ENCODE measurements around the gene MIA. TPM values are rescaled to one million over a fixed set of nuclear protein-coding genes. Genes with fewer than 3 reads are reported as not detected.

The MIA gene
- total and polyA plus RNA-seq, 2 of the 8 experiments (the other 6 are each of a cell fraction or from before 2014, with no cell fraction given) = not detected

DNA sequence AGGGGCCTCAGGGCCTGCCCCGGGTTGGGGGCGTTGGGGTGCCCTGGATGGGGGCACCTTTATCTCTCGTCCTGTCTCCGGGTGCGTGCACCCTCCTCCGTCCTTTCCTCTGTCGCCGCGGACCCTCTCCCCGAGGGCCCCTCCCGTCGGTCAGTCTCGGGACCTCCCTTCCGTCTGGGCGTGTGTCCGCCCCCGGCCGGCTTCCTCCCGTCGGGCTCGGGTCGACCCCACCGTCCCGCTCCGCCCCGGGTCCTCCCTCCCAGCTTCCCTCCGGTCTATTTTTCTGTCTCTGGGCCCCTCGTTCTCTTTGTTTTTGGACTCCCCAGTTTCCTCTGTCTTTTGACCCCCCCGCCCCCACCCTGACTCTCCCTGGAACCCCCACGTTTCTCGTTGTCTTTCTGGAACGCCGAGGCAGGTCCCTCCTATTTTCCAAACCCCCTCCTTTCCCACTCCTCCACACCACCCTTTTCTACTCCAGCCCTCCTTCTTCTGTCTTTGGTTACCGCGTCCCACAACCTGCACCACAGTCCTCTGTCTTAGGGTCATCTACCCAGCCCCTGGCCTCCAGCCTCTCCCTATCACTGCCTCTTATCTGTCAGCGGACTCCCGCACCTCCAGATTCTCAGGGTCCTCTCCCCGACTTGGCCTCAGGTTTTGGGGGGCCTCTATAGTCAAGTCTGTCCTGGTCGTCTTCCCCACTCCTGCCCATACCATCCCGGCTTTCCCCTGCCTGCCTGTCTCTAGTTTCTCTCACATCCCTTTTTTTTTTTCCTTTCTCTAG, 24.4 kb downstream of the MIA start (continued):
- TF ChIP-seq, protein P1, sequence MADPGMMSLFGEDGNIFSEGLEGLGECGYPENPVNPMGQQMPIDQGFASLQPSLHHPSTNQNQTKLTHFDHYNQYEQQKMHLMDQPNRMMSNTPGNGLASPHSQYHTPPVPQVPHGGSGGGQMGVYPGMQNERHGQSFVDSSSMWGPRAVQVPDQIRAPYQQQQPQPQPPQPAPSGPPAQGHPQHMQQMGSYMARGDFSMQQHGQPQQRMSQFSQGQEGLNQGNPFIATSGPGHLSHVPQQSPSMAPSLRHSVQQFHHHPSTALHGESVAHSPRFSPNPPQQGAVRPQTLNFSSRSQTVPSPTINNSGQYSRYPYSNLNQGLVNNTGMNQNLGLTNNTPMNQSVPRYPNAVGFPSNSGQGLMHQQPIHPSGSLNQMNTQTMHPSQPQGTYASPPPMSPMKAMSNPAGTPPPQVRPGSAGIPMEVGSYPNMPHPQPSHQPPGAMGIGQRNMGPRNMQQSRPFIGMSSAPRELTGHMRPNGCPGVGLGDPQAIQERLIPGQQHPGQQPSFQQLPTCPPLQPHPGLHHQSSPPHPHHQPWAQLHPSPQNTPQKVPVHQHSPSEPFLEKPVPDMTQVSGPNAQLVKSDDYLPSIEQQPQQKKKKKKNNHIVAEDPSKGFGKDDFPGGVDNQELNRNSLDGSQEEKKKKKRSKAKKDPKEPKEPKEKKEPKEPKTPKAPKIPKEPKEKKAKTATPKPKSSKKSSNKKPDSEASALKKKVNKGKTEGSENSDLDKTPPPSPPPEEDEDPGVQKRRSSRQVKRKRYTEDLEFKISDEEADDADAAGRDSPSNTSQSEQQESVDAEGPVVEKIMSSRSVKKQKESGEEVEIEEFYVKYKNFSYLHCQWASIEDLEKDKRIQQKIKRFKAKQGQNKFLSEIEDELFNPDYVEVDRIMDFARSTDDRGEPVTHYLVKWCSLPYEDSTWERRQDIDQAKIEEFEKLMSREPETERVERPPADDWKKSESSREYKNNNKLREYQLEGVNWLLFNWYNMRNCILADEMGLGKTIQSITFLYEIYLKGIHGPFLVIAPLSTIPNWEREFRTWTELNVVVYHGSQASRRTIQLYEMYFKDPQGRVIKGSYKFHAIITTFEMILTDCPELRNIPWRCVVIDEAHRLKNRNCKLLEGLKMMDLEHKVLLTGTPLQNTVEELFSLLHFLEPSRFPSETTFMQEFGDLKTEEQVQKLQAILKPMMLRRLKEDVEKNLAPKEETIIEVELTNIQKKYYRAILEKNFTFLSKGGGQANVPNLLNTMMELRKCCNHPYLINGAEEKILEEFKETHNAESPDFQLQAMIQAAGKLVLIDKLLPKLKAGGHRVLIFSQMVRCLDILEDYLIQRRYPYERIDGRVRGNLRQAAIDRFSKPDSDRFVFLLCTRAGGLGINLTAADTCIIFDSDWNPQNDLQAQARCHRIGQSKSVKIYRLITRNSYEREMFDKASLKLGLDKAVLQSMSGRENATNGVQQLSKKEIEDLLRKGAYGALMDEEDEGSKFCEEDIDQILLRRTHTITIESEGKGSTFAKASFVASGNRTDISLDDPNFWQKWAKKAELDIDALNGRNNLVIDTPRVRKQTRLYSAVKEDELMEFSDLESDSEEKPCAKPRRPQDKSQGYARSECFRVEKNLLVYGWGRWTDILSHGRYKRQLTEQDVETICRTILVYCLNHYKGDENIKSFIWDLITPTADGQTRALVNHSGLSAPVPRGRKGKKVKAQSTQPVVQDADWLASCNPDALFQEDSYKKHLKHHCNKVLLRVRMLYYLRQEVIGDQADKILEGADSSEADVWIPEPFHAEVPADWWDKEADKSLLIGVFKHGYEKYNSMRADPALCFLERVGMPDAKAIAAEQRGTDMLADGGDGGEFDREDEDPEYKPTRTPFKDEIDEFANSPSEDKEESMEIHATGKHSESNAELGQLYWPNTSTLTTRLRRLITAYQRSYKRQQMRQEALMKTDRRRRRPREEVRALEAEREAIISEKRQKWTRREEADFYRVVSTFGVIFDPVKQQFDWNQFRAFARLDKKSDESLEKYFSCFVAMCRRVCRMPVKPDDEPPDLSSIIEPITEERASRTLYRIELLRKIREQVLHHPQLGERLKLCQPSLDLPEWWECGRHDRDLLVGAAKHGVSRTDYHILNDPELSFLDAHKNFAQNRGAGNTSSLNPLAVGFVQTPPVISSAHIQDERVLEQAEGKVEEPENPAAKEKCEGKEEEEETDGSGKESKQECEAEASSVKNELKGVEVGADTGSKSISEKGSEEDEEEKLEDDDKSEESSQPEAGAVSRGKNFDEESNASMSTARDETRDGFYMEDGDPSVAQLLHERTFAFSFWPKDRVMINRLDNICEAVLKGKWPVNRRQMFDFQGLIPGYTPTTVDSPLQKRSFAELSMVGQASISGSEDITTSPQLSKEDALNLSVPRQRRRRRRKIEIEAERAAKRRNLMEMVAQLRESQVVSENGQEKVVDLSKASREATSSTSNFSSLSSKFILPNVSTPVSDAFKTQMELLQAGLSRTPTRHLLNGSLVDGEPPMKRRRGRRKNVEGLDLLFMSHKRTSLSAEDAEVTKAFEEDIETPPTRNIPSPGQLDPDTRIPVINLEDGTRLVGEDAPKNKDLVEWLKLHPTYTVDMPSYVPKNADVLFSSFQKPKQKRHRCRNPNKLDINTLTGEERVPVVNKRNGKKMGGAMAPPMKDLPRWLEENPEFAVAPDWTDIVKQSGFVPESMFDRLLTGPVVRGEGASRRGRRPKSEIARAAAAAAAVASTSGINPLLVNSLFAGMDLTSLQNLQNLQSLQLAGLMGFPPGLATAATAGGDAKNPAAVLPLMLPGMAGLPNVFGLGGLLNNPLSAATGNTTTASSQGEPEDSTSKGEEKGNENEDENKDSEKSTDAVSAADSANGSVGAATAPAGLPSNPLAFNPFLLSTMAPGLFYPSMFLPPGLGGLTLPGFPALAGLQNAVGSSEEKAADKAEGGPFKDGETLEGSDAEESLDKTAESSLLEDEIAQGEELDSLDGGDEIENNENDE (IDR thresholded peaks at IDR 0.05; ENCODE audit: insufficient replicate concordance, low read length) = no peak
- TF ChIP-seq ZNF274 (IDR thresholded peaks at IDR 0.05; ENCODE audit: borderline replicate concordance, extremely low read depth, low read length) = no peak
- TF ChIP-seq, protein P2, sequence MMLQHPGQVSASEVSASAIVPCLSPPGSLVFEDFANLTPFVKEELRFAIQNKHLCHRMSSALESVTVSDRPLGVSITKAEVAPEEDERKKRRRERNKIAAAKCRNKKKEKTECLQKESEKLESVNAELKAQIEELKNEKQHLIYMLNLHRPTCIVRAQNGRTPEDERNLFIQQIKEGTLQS (IDR thresholded peaks at IDR 0.05; ENCODE audit: insufficient read depth, low read depth, low read length) = no peak
- TF ChIP-seq, protein P3, sequence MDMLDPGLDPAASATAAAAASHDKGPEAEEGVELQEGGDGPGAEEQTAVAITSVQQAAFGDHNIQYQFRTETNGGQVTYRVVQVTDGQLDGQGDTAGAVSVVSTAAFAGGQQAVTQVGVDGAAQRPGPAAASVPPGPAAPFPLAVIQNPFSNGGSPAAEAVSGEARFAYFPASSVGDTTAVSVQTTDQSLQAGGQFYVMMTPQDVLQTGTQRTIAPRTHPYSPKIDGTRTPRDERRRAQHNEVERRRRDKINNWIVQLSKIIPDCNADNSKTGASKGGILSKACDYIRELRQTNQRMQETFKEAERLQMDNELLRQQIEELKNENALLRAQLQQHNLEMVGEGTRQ (IDR thresholded peaks at IDR 0.05; ENCODE audit: low read length) = no peak
- TF ChIP-seq SAP30 (IDR thresholded peaks at IDR 0.05; ENCODE audit: insufficient read depth, insufficient replicate concordance, low read length) = no peak
- TF ChIP-seq POU5F1 (IDR thresholded peaks at IDR 0.05; ENCODE audit: low read depth, low read length) = no peak
- no peak for TF ChIP-seq HDAC2 (IDR thresholded peaks at IDR 0.05; ENCODE audit: borderline replicate concordance in 1 of 2, low read depth in 2 of 2, low read length in 2 of 2)

Data from H1 (cell line).